MM.1S (cell line): ENCODE results near the gene ZNG1F.
"Not testable (repeated sequence)": the region's sequence is repeated elsewhere in the genome, so short reads cannot be mapped to it uniquely, and the experiment has no call there.

Experiments used
- DNase-seq: peaks from one replicate; pipeline ENCODE4 v3.0.0-alpha.2; 2015
- H2AFZ ChIP-seq: fragments of 300-600 bp; sonication (generic); 2 replicates; pipeline ENCODE4 v1.6.0; 2016; ENCODE audit warnings: antibody characterized with exemption, low read length
- H3F3A ChIP-seq: fragments of 300-600 bp; sonication (generic); 2 replicates; pipeline ENCODE4 v1.6.1; 2016; ENCODE audit warnings: mild to moderate bottlenecking, antibody characterized with exemption, low read length, moderate library complexity, mixed read lengths; ENCODE audit not compliant: insufficient read depth
- H3K27ac ChIP-seq: fragments of 300-600 bp; sonication (generic); 2 replicates; pipeline ENCODE4 v1.5.1; 2016; ENCODE audit warnings: mild to moderate bottlenecking, low read length
- H3K27me3 ChIP-seq: fragments of 300-600 bp; sonication (generic); replicated peaks from 2 replicates; pipeline ENCODE4 v1.6.0; 2016; ENCODE audit warnings: low read length; ENCODE audit not compliant: insufficient read depth
- H3K36me3 ChIP-seq: fragments of 300-600 bp; sonication (generic); replicated peaks from 2 replicates; pipeline ENCODE4 v1.6.1; 2016; ENCODE audit warnings: mild to moderate bottlenecking, low read length, mixed read lengths; ENCODE audit not compliant: insufficient read depth
- H3K4me1 ChIP-seq: fragments of 300-600 bp; sonication (generic); 2 replicates; pipeline ENCODE4 v1.6.1; 2016; ENCODE audit warnings: low read length, mixed read lengths
- H3K4me2 ChIP-seq: fragments of 300-600 bp; sonication (generic); 2 replicates; pipeline ENCODE4 v1.6.0; 2016; ENCODE audit warnings: low read depth, low read length
- H3K4me3 ChIP-seq: fragments of 300-600 bp; sonication (generic); 2 replicates; pipeline ENCODE4 v1.5.1; 2016; ENCODE audit warnings: low read length, mixed read lengths
- H3K79me2 ChIP-seq: fragments of 300-600 bp; sonication (generic); 2 replicates; pipeline ENCODE4 v1.6.1; 2016; ENCODE audit warnings: mixed run types, low read length, mixed read lengths
- H3K9ac ChIP-seq: fragments of 300-600 bp; sonication (generic); 2 replicates; pipeline ENCODE4 v1.6.1; 2016; ENCODE audit warnings: low read length, mixed read lengths
- H3K9me2 ChIP-seq: fragments of 300-600 bp; sonication (generic); replicated peaks from 2 replicates; pipeline ENCODE4 v1.6.1; 2016; ENCODE audit warnings: mild to moderate bottlenecking, low read length, mixed read lengths; ENCODE audit not compliant: insufficient read depth
- H3K9me3 ChIP-seq: fragments of 300-600 bp; sonication (generic); replicated peaks from 2 replicates; pipeline ENCODE4 v1.6.1; 2016; ENCODE audit warnings: mild to moderate bottlenecking, low read length, mixed read lengths; ENCODE audit not compliant: insufficient read depth
- H4K20me1 ChIP-seq: fragments of 300-600 bp; sonication (generic); 2 replicates; pipeline ENCODE4 v1.6.1; 2016; ENCODE audit warnings: mild to moderate bottlenecking, low read length, moderate library complexity, mixed read lengths; ENCODE audit not compliant: insufficient read depth

Gene ZNG1F

DNA sequence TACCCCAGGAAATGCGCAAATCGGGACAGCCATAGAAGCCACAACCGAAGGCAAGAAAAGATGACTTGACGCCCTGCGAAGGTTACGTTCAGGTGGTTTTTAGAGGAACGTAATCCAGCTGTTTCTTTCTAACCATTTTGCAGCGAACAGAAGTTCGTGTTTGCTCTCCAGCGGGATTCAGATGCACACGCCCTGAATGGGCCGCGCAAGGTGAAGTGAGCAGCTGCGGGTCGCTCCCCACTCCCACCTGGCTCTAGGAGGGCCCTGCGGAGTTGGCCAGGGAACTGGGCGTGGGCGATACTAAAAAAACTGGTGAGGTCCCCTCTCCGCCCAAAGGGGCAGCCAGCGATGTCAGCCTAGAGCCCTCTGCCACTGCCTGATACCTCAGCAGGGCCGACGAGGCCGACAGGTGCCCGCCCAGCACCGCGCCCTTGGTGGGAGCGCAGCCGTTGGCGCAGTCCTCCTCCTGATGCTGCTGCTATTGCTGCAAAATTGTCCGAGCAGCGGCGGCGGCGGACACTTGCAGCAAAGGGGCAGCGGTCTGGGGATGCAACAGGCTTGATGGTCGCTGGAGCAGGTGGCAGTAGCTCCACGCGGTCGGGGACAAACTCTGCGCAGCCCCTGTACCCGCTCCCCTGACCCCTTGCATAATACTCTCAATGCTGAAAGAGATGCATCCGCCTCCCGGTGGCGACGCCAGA lies 62.2 kb downstream of the ZNG1F start:
- not testable (repeated sequence) for H3K4me3 ChIP-seq, H3K36me3 ChIP-seq, H3K4me2 ChIP-seq, H3K9me3 ChIP-seq, DNase-seq, H3K9me2 ChIP-seq, H3F3A ChIP-seq, H3K27ac ChIP-seq, H2AFZ ChIP-seq, H3K9ac ChIP-seq, H3K4me1 ChIP-seq, H4K20me1 ChIP-seq, H3K79me2 ChIP-seq, H3K27me3 ChIP-seq

GRCh38 chr9:41125936-41126335 lies 63.2 kb downstream of the ZNG1F start:
- not testable (repeated sequence) for H3F3A ChIP-seq, H3K4me3 ChIP-seq, H3K4me2 ChIP-seq, H3K27ac ChIP-seq, DNase-seq, H3K4me1 ChIP-seq, H3K27me3 ChIP-seq, H3K9me3 ChIP-seq, H3K36me3 ChIP-seq, H3K9ac ChIP-seq, H3K9me2 ChIP-seq, H2AFZ ChIP-seq, H3K79me2 ChIP-seq, H4K20me1 ChIP-seq

DNA sequence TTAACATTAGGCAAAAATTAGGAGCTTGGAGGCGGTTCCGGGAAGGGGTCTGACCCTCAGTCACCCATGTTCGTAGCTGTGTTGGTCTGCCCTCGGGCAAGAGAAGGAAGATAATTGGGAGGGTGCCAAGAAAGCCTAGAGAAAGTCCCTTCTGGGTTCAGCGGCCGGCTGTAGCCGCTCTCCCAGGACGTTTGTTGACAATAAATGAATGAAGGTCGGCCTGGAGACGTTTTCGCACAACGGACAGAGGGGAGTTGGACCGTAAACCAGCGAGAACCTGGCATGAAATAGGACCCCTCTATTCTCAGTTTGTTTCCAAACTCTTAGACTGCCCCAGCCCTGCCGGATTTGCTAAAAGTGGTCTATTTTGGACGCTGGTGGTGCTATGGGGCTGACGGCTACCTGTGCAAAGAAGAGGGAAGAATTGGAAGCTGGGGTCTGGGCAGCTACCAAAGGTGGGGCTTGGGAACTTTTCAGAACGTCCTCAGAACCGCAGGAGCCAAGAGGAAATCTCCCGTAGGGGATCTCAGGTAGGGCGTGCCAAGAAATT lies 63.9 kb downstream of the ZNG1F start:
- H3F3A ChIP-seq, H3K4me1 ChIP-seq, H3K27ac ChIP-seq, H3K27me3 ChIP-seq, H3K4me3 ChIP-seq, H3K9me2 ChIP-seq, H3K79me2 ChIP-seq, H4K20me1 ChIP-seq, H3K9ac ChIP-seq, DNase-seq, H3K9me3 ChIP-seq, H2AFZ ChIP-seq, H3K4me2 ChIP-seq, H3K36me3 ChIP-seq: not testable (repeated sequence)

GRCh38 chr9:41124250-41125108 lies 64.6 kb downstream of the ZNG1F start:
- H3K9me2 ChIP-seq, H3K4me1 ChIP-seq, H3K36me3 ChIP-seq, H2AFZ ChIP-seq, H3K27ac ChIP-seq, H3K4me3 ChIP-seq, H3K9ac ChIP-seq, H3K9me3 ChIP-seq, H3K27me3 ChIP-seq, H3K4me2 ChIP-seq, DNase-seq, H3F3A ChIP-seq, H3K79me2 ChIP-seq, H4K20me1 ChIP-seq: not testable (repeated sequence)

DNA sequence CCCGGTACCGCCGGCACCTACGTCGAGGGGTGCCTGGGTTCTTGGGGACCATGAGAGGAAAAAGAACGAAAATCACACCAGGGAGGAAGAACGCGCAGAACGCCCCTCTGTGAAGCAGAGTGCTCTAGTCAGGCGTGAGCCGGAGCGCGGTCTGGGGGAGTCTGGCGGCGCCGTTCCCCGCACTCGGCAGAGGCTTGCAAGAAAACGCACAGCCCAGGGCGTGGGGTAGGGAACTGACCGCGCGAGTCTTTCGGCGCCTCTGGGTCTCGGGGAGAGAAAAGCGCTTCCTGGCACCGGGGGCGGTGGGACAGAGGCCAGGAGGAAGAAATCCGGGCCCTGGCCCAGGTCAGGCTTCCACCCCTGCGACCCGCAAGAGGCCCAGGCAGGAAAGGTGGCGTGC lies 65.3 kb downstream of the ZNG1F start:
- not testable (repeated sequence) for H3K27ac ChIP-seq, H2AFZ ChIP-seq, H3K36me3 ChIP-seq

DNA sequence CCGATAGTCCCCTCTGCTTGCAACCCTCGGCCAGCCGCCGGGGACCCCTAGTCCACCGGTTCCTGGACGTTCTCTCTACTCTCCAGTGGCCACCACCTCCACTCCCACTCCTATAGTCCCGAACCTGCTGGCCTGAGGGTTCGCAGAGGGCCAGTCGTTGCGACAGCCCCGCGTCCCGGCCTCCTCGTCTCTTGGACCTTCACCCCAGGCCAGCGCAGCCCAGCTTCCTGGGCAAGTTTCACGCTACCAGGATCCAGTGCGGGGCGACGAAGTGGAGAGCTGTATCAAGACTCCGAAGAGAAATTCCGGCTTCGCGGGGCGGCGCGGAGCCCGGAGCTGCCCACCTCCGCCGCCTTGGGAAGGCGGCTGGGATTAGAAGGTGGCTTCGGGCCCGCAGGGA lies 65.7 kb downstream of the ZNG1F start:
- not testable (repeated sequence) for H4K20me1 ChIP-seq, H3K4me2 ChIP-seq, H3F3A ChIP-seq, H3K27ac ChIP-seq, H3K27me3 ChIP-seq, H3K4me3 ChIP-seq, H3K79me2 ChIP-seq, H3K4me1 ChIP-seq, H3K9ac ChIP-seq, H3K36me3 ChIP-seq, H2AFZ ChIP-seq, H3K9me2 ChIP-seq, H3K9me3 ChIP-seq, DNase-seq

More for the DNA sequence above, 65.3 kb downstream of the ZNG1F start:
- H3K9me2 ChIP-seq, H3K4me3 ChIP-seq, H3K4me2 ChIP-seq, DNase-seq, H3K79me2 ChIP-seq, H3K9ac ChIP-seq, H3K27me3 ChIP-seq, H3K9me3 ChIP-seq, H3F3A ChIP-seq, H4K20me1 ChIP-seq, H3K4me1 ChIP-seq: not testable (repeated sequence)

GRCh38 chr9:41120696-41121095 lies 68.4 kb downstream of the ZNG1F start:
- not testable (repeated sequence) for H3K4me1 ChIP-seq, DNase-seq

DNA sequence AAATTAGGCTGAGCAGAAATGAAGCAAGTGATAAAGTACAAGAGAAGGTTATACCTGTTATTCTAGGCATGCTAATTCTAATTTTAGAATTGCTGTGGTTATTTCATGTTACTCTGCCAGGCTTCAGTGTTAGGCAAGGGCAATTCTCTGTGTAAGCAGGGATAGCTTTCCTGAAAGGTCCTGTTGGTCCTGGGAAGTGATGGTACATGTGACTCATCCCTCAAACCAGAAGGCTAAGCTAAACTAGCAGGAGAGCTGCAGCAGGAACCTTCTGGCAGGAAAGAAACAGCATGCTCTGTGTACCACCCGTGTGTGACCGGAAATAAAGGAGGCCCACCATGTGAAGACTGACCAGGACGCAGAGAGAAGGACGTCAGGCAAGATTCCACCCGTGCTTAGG lies 69.4 kb downstream of the ZNG1F start:
- H3F3A ChIP-seq, H3K27me3 ChIP-seq, H3K36me3 ChIP-seq, H3K4me3 ChIP-seq, H3K79me2 ChIP-seq, DNase-seq, H3K9me2 ChIP-seq, H2AFZ ChIP-seq, H3K4me2 ChIP-seq, H3K9me3 ChIP-seq, H4K20me1 ChIP-seq, H3K27ac ChIP-seq, H3K9ac ChIP-seq, H3K4me1 ChIP-seq: not testable (repeated sequence)

More at GRCh38 chr9:41120696-41121095, 68.4 kb downstream of the ZNG1F start:
- H3F3A ChIP-seq, H3K9ac ChIP-seq, H3K4me3 ChIP-seq, H3K36me3 ChIP-seq, H4K20me1 ChIP-seq, H3K27me3 ChIP-seq, H2AFZ ChIP-seq, H3K4me2 ChIP-seq, H3K79me2 ChIP-seq, H3K9me3 ChIP-seq, H3K9me2 ChIP-seq, H3K27ac ChIP-seq: not testable (repeated sequence)
